MM.1S (cell line): ENCODE data around the gene C1QL4.

Source experiments
- EZH2 ChIP-seq: fragments of 300-600 bp; sonication (generic); optimal IDR thresholded peaks from 2 replicates; pipeline ENCODE3; 2017; ENCODE audit warnings: low read depth, mild to moderate bottlenecking, antibody characterized with exemption, low read length, mixed read lengths
- EZH2phosphoT487 ChIP-seq: fragments of 300-600 bp; sonication (generic); IDR thresholded peaks from 2 replicates; pipeline ENCODE4 v1.6.1; 2018; ENCODE audit warnings: antibody characterized with exemption, low read length
- TF ChIP-seq, protein P1 (sequence below): fragments of 300-600 bp; sonication (generic); IDR thresholded peaks from 2 replicates; pipeline ENCODE4 v1.5.1; 2016; ENCODE audit warnings: antibody characterized with exemption, low read length, mixed read lengths

DNA sequence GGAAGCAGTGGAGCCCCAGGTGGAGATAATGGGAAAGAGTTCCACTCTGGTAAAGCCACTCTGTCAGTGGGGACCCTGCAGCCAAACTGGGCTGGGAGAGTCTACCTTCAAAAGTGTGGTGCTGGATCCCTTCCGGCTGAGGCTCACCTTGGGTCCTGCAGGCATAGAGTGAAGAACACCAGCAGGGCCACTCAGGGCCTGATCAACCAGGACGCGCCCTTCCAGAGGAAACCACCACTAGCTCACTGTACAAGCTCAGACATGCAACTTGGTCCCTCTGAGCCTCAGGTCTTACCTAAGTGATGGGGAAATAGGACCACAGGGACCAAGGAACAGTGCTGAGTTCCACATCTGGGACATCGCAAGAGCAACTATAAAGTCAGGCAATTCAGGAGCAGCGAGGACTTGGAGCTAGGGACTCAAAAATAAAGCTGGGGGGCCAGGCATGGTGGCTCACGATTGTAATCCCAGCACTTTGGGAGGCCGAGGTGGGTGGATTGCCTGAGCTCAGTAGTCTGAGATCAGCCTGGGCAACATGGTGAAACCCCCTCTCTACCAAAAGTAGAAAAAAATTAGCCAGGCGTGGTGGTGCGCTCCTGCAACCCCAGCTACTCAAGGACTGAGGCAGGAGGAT lies 47.9 kb downstream of the C1QL4 start:
- TF ChIP-seq, protein P1, sequence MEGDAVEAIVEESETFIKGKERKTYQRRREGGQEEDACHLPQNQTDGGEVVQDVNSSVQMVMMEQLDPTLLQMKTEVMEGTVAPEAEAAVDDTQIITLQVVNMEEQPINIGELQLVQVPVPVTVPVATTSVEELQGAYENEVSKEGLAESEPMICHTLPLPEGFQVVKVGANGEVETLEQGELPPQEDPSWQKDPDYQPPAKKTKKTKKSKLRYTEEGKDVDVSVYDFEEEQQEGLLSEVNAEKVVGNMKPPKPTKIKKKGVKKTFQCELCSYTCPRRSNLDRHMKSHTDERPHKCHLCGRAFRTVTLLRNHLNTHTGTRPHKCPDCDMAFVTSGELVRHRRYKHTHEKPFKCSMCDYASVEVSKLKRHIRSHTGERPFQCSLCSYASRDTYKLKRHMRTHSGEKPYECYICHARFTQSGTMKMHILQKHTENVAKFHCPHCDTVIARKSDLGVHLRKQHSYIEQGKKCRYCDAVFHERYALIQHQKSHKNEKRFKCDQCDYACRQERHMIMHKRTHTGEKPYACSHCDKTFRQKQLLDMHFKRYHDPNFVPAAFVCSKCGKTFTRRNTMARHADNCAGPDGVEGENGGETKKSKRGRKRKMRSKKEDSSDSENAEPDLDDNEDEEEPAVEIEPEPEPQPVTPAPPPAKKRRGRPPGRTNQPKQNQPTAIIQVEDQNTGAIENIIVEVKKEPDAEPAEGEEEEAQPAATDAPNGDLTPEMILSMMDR, result no peak
- TF ChIP-seq EZH2, result no peak
- no peak for TF ChIP-seq EZH2phosphoT487
